DND-41 (cell line): ENCODE measurements around the gene STARD9.

Experiments
- ATAC-seq: fragments of 200-7000 bp; cut with Tn5 transposase; 3 replicates; pipeline ENCODE4 v1.9.1; 2021; ENCODE audit warnings: low read depth; ENCODE audit not compliant: insufficient read depth
- DNase-seq: peaks from one replicate; pipeline ENCODE4 v3.0.0-alpha.2; 2020
- H2AFZ ChIP-seq: 2 replicates; pipeline ENCODE4 v1.6.0; 2012; ENCODE audit warnings: low read depth, low read length
- H3K27ac ChIP-seq: 2 replicates; pipeline ENCODE4 v1.5.1; 2012; ENCODE audit warnings: low read length, inconsistent platforms
- H3K27me3 ChIP-seq: fragments of 200-600 bp; sonication (generic); 2 replicates; pipeline ENCODE4 v1.6.0; 2012; ENCODE audit warnings: low read length, mild to moderate bottlenecking, inconsistent platforms; ENCODE audit not compliant: insufficient read depth, poor library complexity
- H3K36me3 ChIP-seq: 2 replicates; pipeline ENCODE4 v1.5.1; 2012; ENCODE audit warnings: low read length, inconsistent platforms; ENCODE audit not compliant: insufficient read depth
- H3K4me1 ChIP-seq: 2 replicates; pipeline ENCODE4 v1.5.1; 2012; ENCODE audit warnings: mild to moderate bottlenecking, low read length; ENCODE audit not compliant: insufficient read depth
- H3K4me2 ChIP-seq: 2 replicates; pipeline ENCODE4 v1.6.0; 2012; ENCODE audit warnings: mild to moderate bottlenecking, moderate library complexity, low read length, inconsistent platforms; ENCODE audit not compliant: insufficient read depth
- H3K4me3 ChIP-seq, 2 experiments: fragments of 200-600 bp in 1 of 2; shearing (Covaris generic) in 1 of 2; 2 replicates each; pipeline ENCODE4 v1.5.1; 2012 to 2016; ENCODE audit warnings: inconsistent platforms in 2 of 2, low read length in 2 of 2, mild to moderate bottlenecking in 2 of 2, low read depth in 1 of 2, moderate library complexity in 1 of 2
- H3K79me2 ChIP-seq: 2 replicates; pipeline ENCODE4 v1.6.0; 2012; ENCODE audit warnings: low read length, inconsistent platforms; ENCODE audit not compliant: insufficient read depth
- H3K9ac ChIP-seq: 2 replicates; pipeline ENCODE4 v1.6.0; 2012; ENCODE audit warnings: low read depth, mild to moderate bottlenecking, inconsistent platforms, low read length, moderate library complexity
- H3K9me3 ChIP-seq: 2 replicates; pipeline ENCODE4 v1.5.1; 2012; ENCODE audit warnings: low read length, moderate library complexity, mild to moderate bottlenecking, inconsistent platforms; ENCODE audit not compliant: insufficient read depth, severe bottlenecking
- H4K20me1 ChIP-seq: 2 replicates; pipeline ENCODE4 v1.6.0; 2012; ENCODE audit warnings: low read length; ENCODE audit not compliant: insufficient read depth
- CTCF ChIP-seq: IDR thresholded peaks from 2 replicates; pipeline ENCODE4 v1.5.1; 2012; ENCODE audit warnings: borderline replicate concordance, low read length, moderate library complexity, mild to moderate bottlenecking; ENCODE audit not compliant: poor library complexity, severe bottlenecking; ENCODE audit errors: extremely low read depth
- EZH2 ChIP-seq: IDR thresholded peaks from 3 replicates; pipeline ENCODE4 v1.6.1; 2012; ENCODE audit warnings: borderline replicate concordance, low read depth, mild to moderate bottlenecking, moderate library complexity, low read length, inconsistent platforms; ENCODE audit not compliant: severe bottlenecking

STARD9 gene

GRCh38 chr15:42732095-42732827, 156.9 kb downstream of the STARD9 start:
- H2AFZ ChIP-seq = no peak overlapping the region
- no peaks in the 10 kb centered on the region for H3K9me3 ChIP-seq
- H3K36me3 ChIP-seq = peaks cover 84% of the 10 kb centered on the region
- DNase-seq (no peak), ATAC-seq (no peak)
- no peak overlapping the region for H3K4me2 ChIP-seq
- TF ChIP-seq CTCF (no peak), EZH2 (no peak)
- peaks cover 9% of the 10 kb centered on the region for H4K20me1 ChIP-seq
- peaks cover 23% of the 10 kb centered on the region for H3K79me2 ChIP-seq
- H3K9ac ChIP-seq = no peak overlapping the region
- H3K27me3 ChIP-seq = no peaks in the 10 kb centered on the region
- H3K4me3 ChIP-seq = no peak overlapping the region
- H3K27ac ChIP-seq = no peak overlapping the region
- peaks cover 21% of the 10 kb centered on the region for H3K4me1 ChIP-seq

GRCh38 chr15:42733027-42733426, 157.6 kb downstream of the STARD9 start:
- no peak overlapping the region for H3K4me3 ChIP-seq
- H3K79me2 ChIP-seq = peaks cover 23% of the 10 kb centered on the region
- H3K4me1 ChIP-seq = peaks cover 28% of the 10 kb centered on the region
- no peaks in the 10 kb centered on the region for H3K9me3 ChIP-seq
- TF ChIP-seq CTCF (no peak), EZH2 (no peak)
- no peak for ATAC-seq
- no peak for DNase-seq
- no peak overlapping the region for H3K4me2 ChIP-seq
- no peak overlapping the region for H2AFZ ChIP-seq
- no peak overlapping the region for H3K27ac ChIP-seq
- H3K9ac ChIP-seq = no peak overlapping the region
- peaks cover 76% of the 10 kb centered on the region for H3K36me3 ChIP-seq
- peaks cover 9% of the 10 kb centered on the region for H4K20me1 ChIP-seq
- H3K27me3 ChIP-seq = no peaks in the 10 kb centered on the region

- ATAC-seq (no peak), DNase-seq (no peak)
- Histone ChIP-seq H3K4me1 (peaks cover 28% of the 10 kb centered on the region), H3K27ac (no peak overlapping the region), H3K9ac (no peak overlapping the region), H3K4me3 (no peak overlapping the region), H3K36me3 (peaks cover 65% of the 10 kb centered on the region), H4K20me1 (peaks cover 9% of the 10 kb centered on the region), H3K27me3 (no peaks in the 10 kb centered on the region), H3K4me2 (no peak overlapping the region; the same call in 1 of the 2 replicates), H3K79me2 (peaks cover 23% of the 10 kb centered on the region), H2AFZ (no peak overlapping the region), H3K9me3 (no peaks in the 10 kb centered on the region)
- no peak for TF ChIP-seq EZH2
- TF ChIP-seq CTCF = no peak
Observed at GRCh38 chr15:42734076-42734672, 158.8 kb downstream of the STARD9 start.
